ENCODE results near the gene PHF10.

Gene PHF10

GRCh38 chr6:169684056-169684455, 40.2 kb downstream of the PHF10 start:
- DNase-seq (ENCODE audit: low spot score): no peak
- no peak for TF ChIP-seq CTCF (IDR thresholded peaks at IDR 0.05; ENCODE audit: borderline replicate concordance, control extremely low read depth, extremely low read depth, insufficient read depth, missing control alignments)
- in situ Hi-C loops (cut with MboI; ENCODE audit: low sequenced_read_pairs, unreplicated experiment): no loop called here

DNA sequence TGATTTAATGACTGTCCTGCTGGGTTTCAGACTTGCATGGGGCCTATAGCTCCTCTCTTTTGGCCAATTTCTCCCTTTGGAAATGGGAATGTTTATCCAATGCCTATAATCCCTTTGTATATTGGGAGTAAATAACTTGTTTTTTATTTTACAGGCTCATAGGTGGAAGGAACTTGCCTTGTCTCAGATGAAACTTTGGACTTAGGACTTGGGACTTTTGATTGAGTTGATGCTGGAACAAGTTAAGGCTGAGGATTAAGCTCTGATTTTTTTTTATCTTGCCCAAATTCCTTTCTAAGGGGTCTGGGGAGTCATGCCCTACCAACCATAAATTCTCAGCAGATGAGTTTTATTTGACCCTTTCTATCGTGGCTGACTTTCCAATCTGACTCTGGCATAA, 46.0 kb downstream of the PHF10 start:
- in situ Hi-C loops (cut with MboI; ENCODE audit: low sequenced_read_pairs, unreplicated experiment): no loop called here
- no peak for DNase-seq (ENCODE audit: low spot score)
- no peak for TF ChIP-seq CTCF (IDR thresholded peaks at IDR 0.05; ENCODE audit: borderline replicate concordance, control extremely low read depth, extremely low read depth, insufficient read depth, missing control alignments)

- DNase-seq (ENCODE audit: low spot score): no peak
- in situ Hi-C loops (cut with MboI; ENCODE audit: low sequenced_read_pairs, unreplicated experiment): no loop called here
- TF ChIP-seq CTCF (IDR thresholded peaks at IDR 0.05; ENCODE audit: borderline replicate concordance, control extremely low read depth, extremely low read depth, insufficient read depth, missing control alignments): no peak
Observed at GRCh38 chr6:169677096-169677495, 47.2 kb downstream of the PHF10 start.

GRCh38 chr6:169675011-169675410, 49.3 kb downstream of the PHF10 start:
- DNase-seq (ENCODE audit: low spot score): no peak
- TF ChIP-seq CTCF (IDR thresholded peaks at IDR 0.05; ENCODE audit: borderline replicate concordance, control extremely low read depth, extremely low read depth, insufficient read depth, missing control alignments): no peak
- in situ Hi-C loops (cut with MboI; ENCODE audit: low sequenced_read_pairs, unreplicated experiment): no loop called here

DNA sequence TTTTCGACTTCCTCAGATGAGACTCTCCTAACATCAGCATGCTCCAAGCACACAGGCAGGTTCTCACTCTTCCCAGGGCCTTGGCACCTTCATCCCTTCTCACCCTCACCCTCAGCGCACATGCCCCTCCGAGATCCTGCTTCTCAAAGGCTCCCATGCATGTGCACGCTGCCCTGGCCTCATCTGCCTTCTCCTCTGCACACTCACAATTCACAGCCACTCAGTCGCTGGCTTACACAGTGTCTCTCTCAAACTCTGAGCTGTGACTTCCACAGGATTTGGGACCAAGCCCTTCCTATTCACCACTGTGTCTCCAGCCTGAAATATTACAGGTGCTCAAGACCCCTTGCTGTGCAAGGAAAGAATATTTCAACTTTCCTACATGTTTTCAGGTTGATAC, 52.7 kb downstream of the PHF10 start:
- DNase-seq (ENCODE audit: low spot score): no peak
- in situ Hi-C loops (cut with MboI; ENCODE audit: low sequenced_read_pairs, unreplicated experiment): no loop called here
- TF ChIP-seq CTCF (IDR thresholded peaks at IDR 0.05; ENCODE audit: borderline replicate concordance, control extremely low read depth, extremely low read depth, insufficient read depth, missing control alignments): no peak

DNA sequence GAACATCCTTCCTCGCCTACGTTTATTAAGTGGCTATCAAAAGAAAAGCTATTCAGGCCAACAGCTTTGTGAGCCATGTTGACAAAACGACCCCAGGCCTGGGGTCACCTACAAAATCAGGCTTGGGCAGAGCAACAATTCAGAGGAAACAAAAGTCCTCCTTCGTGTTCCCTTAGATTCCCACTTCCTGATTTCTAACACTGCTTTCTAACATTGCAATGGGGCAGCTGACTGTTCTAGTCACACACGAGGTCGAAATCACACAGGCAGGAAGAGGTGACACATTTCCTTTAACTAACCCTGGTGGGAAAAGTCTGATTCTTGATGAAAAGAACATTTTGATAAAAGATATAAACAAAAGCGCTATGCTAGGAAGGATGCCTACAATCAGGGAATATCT, 54.4 kb downstream of the PHF10 start:
- TF ChIP-seq CTCF (IDR thresholded peaks at IDR 0.05; ENCODE audit: borderline replicate concordance, control extremely low read depth, extremely low read depth, insufficient read depth, missing control alignments): no peak
- DNase-seq (ENCODE audit: low spot score): no peak
- in situ Hi-C loops (cut with MboI; ENCODE audit: low sequenced_read_pairs, unreplicated experiment): no loop called here

GRCh38 chr6:169669147-169669546, 55.2 kb downstream of the PHF10 start:
- no peak for TF ChIP-seq CTCF (IDR thresholded peaks at IDR 0.05; ENCODE audit: borderline replicate concordance, control extremely low read depth, extremely low read depth, insufficient read depth, missing control alignments)
- in situ Hi-C loops (cut with MboI; ENCODE audit: low sequenced_read_pairs, unreplicated experiment): no loop called here
- DNase-seq (ENCODE audit: low spot score): no peak
